B cell (primary cell): Measurements from ENCODE around the gene PRKCH.

Experiments
- CTCF ChIP-seq: fragments of 200-600 bp; IDR thresholded peaks from one replicate; pipeline ENCODE4 v1.8.0; 2022; ENCODE audit warnings: antibody characterized with exemption, mild to moderate bottlenecking
- EZH2 ChIP-seq: IDR thresholded peaks from 2 replicates; pipeline ENCODE4 v1.6.1; 2012; ENCODE audit warnings: borderline replicate concordance, low read depth, mild to moderate bottlenecking, moderate library complexity, low read length; ENCODE audit not compliant: insufficient read depth, poor library complexity, severe bottlenecking

GRCh38 chr14:61328626-61329262 lies 7.4 kb downstream of the PRKCH start:
- TF ChIP-seq CTCF (no peak), EZH2 (no peak)
